GM12875 (cell line): ENCODE data around the gene ZDHHC14.
"Not testable (repeated sequence)": the region's sequence is repeated elsewhere in the genome, so short reads cannot be mapped to it uniquely, and the experiment has no call there.

Experiments used
- H3K4me3 ChIP-seq: one replicate; pipeline ENCODE4 v1.5.1; 2011; ENCODE audit warnings: low read depth, low read length, control low read depth
- TF ChIP-seq, protein P1 (sequence below): IDR thresholded peaks from 2 replicates; pipeline ENCODE4 v1.5.1; 2011; ENCODE audit warnings: low read depth, mild to moderate bottlenecking, control low read depth, inconsistent platforms, low read length, moderate library complexity, borderline replicate concordance; ENCODE audit not compliant: insufficient read depth

ZDHHC14 gene

GRCh38 chr6:157459327-157459726 is 78.3 kb downstream of the ZDHHC14 start:
- TF ChIP-seq, protein P1, sequence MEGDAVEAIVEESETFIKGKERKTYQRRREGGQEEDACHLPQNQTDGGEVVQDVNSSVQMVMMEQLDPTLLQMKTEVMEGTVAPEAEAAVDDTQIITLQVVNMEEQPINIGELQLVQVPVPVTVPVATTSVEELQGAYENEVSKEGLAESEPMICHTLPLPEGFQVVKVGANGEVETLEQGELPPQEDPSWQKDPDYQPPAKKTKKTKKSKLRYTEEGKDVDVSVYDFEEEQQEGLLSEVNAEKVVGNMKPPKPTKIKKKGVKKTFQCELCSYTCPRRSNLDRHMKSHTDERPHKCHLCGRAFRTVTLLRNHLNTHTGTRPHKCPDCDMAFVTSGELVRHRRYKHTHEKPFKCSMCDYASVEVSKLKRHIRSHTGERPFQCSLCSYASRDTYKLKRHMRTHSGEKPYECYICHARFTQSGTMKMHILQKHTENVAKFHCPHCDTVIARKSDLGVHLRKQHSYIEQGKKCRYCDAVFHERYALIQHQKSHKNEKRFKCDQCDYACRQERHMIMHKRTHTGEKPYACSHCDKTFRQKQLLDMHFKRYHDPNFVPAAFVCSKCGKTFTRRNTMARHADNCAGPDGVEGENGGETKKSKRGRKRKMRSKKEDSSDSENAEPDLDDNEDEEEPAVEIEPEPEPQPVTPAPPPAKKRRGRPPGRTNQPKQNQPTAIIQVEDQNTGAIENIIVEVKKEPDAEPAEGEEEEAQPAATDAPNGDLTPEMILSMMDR, result no peak
- no peak overlapping the region for H3K4me3 ChIP-seq

DNA sequence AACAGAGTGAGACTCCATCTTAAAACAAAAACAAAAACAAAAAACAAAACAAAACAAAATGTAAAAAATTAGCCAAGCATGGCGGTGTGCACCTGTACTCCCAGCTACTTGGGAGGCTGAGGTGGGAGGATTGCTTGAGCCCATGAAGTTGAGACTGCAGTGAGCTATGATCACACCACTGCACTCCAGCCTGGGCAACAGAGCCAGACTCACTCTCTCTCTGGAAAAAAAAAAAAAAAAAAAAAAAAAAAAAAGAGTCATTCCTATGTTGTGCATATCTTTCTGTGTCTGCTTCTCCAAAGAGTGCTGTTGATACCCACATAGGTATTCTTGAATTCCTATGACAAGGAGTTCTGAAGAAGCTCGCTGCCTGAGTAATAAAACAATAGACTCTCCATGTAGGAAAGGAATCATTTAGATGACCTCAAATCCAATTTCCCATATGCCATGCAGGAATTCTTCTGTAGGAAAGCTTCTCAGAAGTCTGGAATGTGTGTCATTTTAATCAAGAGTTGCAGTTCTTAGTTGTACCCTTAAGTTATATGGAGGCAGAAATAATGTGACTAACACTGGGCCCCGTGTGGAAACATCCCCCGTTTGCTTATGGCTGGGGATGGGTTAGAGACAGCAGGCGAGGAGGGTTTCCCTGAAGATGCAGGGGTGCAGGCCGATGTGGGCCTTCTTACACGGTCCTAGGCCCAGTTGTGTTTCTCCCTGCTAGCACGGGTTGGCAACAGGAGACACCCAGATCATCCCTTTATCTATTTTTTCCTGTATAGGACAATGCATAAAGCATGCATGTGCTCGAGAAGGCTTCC is 79.4 kb downstream of the ZDHHC14 start:
- no peak overlapping the region for H3K4me3 ChIP-seq

GRCh38 chr6:157461000-157461915 is 80.3 kb downstream of the ZDHHC14 start:
- TF ChIP-seq, protein P1, result peak; percentile 48
- H3K4me3 ChIP-seq, result no peak overlapping the region

More for the DNA sequence above, 79.4 kb downstream of the ZDHHC14 start:
- TF ChIP-seq, protein P1, result no peak

DNA sequence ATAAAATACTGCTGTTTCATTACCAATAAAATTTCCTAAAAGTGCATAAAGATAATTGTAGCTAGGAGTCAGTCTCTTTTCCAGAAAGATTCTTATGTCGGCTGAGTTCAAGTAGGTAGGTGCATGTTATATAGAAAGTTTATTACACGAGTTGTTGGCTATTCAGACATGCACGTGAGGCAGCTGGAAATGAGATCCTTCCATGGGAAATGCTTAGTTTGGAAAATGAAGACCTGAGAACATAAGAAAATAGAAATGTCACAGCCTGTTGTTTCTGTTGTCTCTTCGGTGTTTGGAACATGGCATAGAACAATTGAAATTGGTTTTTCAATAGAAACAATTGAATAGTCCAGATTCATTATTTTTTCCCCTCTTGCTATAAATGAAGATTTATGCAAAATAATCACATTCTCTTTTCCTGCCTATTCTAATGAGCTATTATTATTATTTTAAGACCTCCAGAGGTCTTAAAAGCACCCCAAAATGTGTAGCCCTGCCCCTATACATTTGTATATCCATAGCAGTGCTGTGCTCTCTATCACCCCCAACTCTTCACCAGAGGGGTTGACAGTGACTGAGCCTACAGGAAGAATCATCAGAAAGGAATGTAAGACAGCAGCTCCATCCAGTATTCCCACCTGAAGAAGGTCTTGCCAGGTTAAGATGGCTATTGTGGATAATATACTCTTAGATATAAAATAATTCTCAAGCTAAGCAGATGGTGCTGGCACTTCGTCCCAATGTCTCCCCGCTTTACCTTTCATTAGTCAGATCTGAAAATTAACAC is 82.2 kb downstream of the ZDHHC14 start:
- H3K4me3 ChIP-seq, result no peak overlapping the region
- TF ChIP-seq, protein P1, result no peak

DNA sequence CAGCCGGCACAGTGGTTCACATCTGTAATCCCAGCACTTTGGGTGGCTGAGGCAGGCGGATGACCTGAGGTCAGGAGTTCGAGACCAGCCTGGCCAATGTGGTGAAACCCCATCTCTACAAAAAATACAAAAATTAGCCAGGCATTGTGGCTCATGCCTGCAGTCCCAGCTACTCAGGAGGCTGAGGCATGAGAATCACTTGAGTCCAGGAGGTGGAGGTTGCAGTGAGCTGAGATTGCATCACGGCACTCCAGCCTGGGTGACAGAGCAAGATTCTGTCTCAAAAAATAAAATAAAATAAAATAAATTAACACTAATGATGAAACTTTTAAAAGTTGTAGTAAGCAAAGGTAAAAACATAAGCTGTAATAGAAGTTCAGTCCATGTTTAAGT is 82.7 kb downstream of the ZDHHC14 start:
- H3K4me3 ChIP-seq, result not testable (repeated sequence)

DNA sequence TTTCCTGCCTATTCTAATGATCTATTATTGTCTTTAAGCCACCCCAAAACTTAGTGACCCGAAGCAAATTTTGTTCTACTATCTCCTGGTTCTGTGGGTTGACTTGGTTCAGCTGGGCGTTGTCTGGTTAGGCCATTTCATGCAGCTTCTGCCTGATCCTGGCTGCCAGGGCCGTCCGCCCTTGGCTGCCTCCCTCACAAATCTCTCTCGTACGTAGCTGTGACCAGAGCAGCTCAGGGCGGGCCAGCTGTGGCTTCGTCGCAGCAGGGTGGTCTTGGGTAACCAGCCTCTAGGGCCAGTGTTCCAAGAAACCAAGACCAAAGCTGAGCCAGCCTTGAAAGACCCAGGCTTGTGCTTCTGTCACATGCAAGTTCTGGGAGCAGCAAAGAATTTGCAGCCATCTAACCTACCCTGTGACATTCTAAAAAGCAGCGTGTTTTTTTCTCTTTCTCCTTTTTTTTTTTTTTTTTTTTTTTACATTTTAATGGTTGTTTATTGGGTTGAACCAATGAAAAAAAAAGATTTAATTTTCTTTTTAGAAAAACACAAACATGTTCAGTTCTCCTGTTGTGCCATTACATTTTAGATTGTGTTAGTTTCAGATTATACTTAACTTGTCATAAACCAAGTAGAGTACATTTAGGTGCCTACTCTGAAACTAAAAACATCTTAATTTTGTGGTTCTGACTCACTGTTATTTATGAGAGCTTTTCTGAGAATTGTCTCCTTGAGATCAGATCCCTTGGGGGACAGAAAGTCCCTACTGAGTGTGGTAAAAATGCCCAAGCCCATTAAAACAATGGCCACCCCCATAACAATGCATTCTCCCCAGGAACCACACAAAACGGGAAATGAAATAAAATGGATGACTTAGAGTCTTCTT is 83.9 kb downstream of the ZDHHC14 start:
- H3K4me3 ChIP-seq, result no peak overlapping the region

More for the DNA sequence above, 83.9 kb downstream of the ZDHHC14 start:
- TF ChIP-seq, protein P1, result no peak
